ENCODE data around the gene PUSL1.
A peak's percentile ranks its signal among the peaks of the same experiment; 100 is the strongest.

PUSL1 gene

DNA sequence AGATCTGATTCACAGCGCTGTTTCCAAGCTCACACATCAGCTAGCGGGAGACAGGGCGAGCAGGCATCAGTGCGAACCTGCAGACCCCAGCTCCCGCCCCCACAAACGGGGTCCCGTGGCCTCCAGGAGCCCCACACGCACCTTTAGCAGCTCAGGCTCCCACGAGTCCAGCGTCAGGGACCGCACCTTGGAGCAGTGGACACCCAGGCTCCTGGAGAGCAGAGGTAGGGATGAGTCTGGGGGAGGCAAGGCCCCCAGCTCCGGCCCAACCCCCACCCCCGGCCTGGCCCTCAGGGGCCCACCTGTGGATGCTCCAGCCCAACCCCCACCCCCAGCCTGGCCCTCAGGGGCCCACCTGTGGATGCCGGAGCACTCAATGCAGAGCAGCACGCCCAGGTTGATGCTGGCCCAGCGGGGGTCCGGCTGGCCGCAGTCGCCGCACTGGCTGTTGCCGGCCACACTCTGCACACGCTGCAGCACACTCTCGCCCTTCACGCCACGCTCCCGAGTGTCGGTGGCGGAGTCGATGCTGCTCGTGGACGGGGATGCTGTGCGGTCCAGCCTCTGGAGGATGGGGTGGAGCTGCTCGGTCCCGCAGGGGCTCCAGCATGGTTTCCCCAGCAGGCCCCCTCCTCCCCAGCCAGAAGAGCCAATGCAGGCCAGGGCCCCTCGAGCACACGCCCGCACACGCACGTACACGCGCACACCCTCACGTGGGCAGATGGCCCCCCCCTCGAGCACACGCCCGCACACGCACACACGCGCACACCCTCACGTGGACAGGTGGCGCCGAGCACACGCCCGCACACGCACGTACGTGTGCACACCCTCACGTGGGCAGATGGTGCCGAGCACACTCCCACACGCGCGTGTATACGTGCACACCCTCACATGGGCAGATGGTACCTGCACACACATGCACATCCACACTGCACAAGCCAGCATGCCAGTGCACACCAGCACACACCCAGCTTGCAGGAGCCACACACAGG, 12.0 kb upstream of the PUSL1 start:
- ChIA-PET CTCF (no interaction called here), POLR2A (ENCODE audit: low non-redundant PET) (no interaction called here)
- no peak for DNase-seq (ENCODE audit: low spot score)

DNA sequence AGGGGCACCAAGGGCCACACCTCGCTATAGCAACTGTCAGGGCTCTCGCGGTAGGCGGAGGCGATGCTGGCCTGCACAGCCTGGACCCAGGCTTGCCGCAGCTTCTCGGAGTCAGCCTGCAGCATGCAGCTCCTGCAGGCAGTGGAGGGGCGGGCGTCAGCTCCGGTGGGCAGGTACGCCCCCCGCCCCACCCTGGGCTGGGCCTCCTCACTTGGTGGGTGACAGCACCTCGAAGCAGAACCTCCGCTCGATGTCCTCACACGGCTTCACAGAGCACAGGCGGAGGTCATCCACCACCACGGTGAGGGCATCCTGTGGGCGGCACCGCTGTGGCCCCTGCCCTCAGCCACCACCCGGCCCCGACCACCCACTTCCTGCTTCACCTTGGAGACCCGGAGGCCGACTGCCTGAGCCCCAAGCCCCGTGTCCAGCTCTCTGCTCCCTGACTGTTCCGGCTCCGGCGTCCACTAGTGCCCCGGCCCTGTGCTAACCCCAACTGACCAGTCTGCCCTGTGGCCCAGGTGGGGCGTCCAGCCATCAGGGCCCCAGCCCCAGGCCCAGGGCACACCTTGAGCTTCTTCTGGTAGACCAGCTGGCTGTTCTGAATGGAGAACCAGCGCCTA, 10.5 kb upstream of the PUSL1 start:
- POLR2A ChIA-PET (ENCODE audit: low non-redundant PET) = no interaction called here
- DNase-seq (ENCODE audit: low spot score) = no peak

More for the DNA sequence above, 12.0 kb upstream of the PUSL1 start:
- H3K27ac ChIP-seq = peak overlapping the region; percentile 37
- TF ChIP-seq, protein P1, sequence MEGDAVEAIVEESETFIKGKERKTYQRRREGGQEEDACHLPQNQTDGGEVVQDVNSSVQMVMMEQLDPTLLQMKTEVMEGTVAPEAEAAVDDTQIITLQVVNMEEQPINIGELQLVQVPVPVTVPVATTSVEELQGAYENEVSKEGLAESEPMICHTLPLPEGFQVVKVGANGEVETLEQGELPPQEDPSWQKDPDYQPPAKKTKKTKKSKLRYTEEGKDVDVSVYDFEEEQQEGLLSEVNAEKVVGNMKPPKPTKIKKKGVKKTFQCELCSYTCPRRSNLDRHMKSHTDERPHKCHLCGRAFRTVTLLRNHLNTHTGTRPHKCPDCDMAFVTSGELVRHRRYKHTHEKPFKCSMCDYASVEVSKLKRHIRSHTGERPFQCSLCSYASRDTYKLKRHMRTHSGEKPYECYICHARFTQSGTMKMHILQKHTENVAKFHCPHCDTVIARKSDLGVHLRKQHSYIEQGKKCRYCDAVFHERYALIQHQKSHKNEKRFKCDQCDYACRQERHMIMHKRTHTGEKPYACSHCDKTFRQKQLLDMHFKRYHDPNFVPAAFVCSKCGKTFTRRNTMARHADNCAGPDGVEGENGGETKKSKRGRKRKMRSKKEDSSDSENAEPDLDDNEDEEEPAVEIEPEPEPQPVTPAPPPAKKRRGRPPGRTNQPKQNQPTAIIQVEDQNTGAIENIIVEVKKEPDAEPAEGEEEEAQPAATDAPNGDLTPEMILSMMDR (conservative IDR thresholded peaks at IDR 0.05; ENCODE audit: low read depth) = no peak

DNA sequence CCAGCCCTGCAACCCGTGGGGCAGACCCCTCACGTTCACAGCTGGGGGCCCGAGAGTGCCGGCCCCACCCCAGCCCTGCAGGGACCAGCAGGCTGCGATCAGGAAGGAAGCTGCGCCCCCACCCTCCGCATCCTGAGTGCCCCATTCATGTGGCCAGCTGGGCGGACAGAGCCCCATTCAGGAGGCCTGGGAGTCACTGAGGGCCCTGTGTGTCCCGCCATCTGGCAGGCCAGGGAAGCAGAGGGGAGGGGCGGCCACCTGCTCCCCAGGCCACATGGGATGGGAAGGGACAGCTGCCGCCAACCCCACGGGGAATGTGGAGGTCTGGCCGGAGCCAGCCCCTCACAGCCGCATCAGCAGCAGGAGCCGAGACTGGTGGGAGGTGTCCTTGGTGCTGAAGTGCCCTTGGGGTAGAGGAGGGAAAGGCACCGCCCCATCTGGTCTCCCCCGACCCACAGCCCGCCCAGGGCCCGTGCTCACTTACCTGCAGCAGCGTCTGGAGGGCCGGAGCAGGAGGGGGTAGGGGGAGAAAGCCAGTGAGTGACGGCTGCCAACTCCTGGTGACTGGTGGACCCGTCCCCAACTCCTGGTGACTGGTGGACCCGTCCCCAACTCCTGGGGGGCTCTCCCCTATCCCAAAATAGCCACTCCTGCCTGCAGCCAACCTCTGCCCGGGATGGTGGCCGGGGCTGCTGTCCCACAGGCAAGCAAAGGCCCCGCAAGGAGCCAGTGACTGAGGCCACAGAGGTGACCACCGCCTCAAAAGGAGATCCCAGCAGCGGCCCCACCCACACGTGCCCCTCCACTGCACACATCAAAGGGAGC, 9.3 kb upstream of the PUSL1 start:
- POLR2A ChIA-PET (ENCODE audit: low non-redundant PET) = no interaction called here
- H3K27ac ChIP-seq = peak overlapping the region; percentile 100
- CTCF ChIA-PET = interaction anchor here (0.6 to 1.5 kb wide), 4 partner anchors 8 to 50 kb away, joined by 3 to 7 read pairs (median 4); no protein-coding TSS in a partner anchor
- no peak for DNase-seq (ENCODE audit: low spot score)
- TF ChIP-seq, protein P1 (conservative IDR thresholded peaks at IDR 0.05; ENCODE audit: low read depth) = no peak

More for the DNA sequence above, 10.5 kb upstream of the PUSL1 start:
- H3K27ac ChIP-seq = peak overlapping the region; percentile 27
- CTCF ChIA-PET = interaction anchor here (1.1 kb wide), 1 partner anchor 46 kb away, joined by 6 read pairs; no protein-coding TSS in a partner anchor
- TF ChIP-seq, protein P1 (conservative IDR thresholded peaks at IDR 0.05; ENCODE audit: low read depth) = no peak

DNA sequence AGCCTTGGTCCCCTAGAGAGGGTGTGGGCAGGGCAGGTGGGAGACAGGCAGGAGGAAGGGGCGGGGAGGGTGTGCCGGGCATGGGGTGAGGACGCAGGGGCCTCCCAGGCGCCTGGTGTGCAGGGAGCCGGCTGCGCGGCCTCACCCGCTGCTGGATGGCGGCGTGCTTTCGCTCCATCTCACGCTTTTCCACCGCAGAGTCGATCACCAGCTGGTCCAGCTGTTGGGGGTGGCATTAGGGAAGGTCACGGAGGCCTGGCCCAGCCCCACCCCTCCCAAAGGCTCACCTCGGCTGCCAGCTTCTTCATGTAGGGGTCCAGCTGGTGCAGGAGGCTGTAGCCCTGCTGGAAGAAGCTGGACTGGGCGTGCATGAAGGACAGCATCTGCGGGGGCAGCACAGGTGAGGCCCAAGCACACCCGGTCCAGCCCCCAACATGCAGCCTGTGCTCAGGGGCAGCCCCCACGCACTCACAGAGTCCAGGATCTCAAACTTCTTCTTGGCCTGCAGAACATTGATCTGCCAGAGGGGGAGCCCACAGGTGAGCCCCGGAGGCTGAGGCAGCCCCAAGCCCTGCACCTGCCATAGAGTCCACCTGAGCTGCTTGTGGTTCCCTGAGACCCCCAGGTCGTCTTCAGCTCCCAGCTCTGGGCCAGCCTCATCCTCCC, 8.6 kb upstream of the PUSL1 start:
- CTCF ChIA-PET = interaction anchor here (0.6 to 1.5 kb wide), 4 partner anchors 8 to 184 kb away, joined by 3 to 7 read pairs (median 4); partner anchors contain the start of gene C1orf159
- DNase-seq (ENCODE audit: low spot score) = no peak
- POLR2A ChIA-PET (ENCODE audit: low non-redundant PET) = no interaction called here

DNA sequence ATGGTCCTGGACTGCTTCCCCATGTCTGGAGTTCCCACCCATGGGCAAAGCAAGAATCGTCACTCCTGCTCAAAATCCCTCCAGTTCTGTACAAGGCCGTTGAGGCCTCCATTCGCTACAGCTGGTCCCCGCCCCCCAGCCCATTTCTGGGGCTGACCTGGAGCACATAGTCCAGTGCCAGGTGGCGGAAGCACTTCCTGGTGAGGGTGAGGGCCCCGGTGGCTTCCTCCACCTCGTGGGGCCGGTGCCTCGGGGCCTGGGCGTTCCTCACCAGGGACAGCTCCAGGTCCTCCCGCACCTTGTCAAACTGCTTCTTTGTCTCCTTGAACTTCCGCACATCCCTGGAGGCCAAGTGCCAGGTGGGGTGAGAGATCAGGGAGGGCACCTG, 8.1 kb upstream of the PUSL1 start:
- DNase-seq (ENCODE audit: low spot score) = no peak
- POLR2A ChIA-PET (ENCODE audit: low non-redundant PET) = no interaction called here
- peak overlapping the region; percentile 100 for H3K27ac ChIP-seq
- CTCF ChIA-PET = interaction anchor here (0.5 to 1.5 kb wide), 5 partner anchors 9 to 184 kb away, joined by 3 to 7 read pairs (median 5); partner anchors contain the start of gene C1orf159
- TF ChIP-seq, protein P1 (conservative IDR thresholded peaks at IDR 0.05; ENCODE audit: low read depth) = no peak

More for the DNA sequence above, 8.6 kb upstream of the PUSL1 start:
- TF ChIP-seq, protein P1 (conservative IDR thresholded peaks at IDR 0.05; ENCODE audit: low read depth) = peak; percentile 39
- H3K27ac ChIP-seq = peak overlapping the region; percentile 100

Data from RWPE1 (cell line).